ENCODE results near the gene GALNS.

DNA sequence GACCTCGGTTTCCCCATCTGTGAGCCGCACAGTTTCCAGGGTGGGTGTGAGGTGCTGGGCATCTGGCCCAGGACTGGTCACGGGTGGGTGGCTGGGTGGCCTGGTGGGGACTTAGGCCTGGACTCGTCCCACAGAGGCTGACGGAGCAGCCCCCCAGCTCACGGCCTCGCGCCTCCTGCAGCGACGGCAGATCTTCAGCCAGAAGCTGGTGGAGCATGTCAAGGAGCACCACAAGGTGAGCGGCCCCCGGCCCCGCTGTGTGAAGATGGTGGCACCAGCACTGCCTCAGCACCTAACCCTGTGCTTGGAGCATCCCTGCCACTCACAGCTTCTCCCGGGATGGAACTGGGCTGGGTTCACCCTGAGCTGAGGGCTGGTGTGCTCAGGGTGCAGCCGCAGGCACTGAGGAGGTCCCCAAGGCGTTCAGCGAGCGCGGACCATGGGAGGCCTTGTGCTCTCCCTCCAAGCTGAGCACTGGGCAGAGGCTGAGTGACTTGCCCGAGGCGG lies 50.8 kb downstream of the GALNS start:
- TF ChIP-seq, protein P1, sequence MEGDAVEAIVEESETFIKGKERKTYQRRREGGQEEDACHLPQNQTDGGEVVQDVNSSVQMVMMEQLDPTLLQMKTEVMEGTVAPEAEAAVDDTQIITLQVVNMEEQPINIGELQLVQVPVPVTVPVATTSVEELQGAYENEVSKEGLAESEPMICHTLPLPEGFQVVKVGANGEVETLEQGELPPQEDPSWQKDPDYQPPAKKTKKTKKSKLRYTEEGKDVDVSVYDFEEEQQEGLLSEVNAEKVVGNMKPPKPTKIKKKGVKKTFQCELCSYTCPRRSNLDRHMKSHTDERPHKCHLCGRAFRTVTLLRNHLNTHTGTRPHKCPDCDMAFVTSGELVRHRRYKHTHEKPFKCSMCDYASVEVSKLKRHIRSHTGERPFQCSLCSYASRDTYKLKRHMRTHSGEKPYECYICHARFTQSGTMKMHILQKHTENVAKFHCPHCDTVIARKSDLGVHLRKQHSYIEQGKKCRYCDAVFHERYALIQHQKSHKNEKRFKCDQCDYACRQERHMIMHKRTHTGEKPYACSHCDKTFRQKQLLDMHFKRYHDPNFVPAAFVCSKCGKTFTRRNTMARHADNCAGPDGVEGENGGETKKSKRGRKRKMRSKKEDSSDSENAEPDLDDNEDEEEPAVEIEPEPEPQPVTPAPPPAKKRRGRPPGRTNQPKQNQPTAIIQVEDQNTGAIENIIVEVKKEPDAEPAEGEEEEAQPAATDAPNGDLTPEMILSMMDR (IDR thresholded peaks at IDR 0.05 in 8 of 11, conservative IDR thresholded peaks at IDR 0.05 in 3 of 11), result no peak
- no peak for TF ChIP-seq POLR2A (IDR thresholded peaks at IDR 0.05)
- peak in 2 of 3 donors; percentile 37 to 55 for TF ChIP-seq POLR2AphosphoS5 (IDR thresholded peaks at IDR 0.05)
